CD4-positive, alpha-beta T cell (primary cell): ENCODE data around the gene NLRX1. TPM values are rescaled to one million over a fixed set of nuclear protein-coding genes. Genes with fewer than 3 reads are reported as not detected.
A peak's percentile ranks its signal among the peaks of the same experiment; 100 is the strongest.
"Not testable (repeated sequence)": the region's sequence is repeated elsewhere in the genome, so short reads cannot be mapped to it uniquely, and the experiment has no call there.

Experiments used
- ATAC-seq: fragments of 200-7000 bp; cut with Tn5 transposase; one replicate; pipeline ENCODE4 v1.10.0; 2022; ENCODE audit warnings: mild to moderate bottlenecking; ENCODE audit not compliant: poor library complexity
- CTCF ChIA-PET: fragments of 350-600 bp; sonication (Branson Sonifier 250); formaldehyde crosslinking; loops from one replicate; lab custom pipeline; 2021; ENCODE audit warnings: antibody characterized with exemption, inconsistent platforms; lab: Charles Lee
- POLR2A ChIA-PET: fragments of 350-600 bp; sonication (Branson Sonifier 250); formaldehyde crosslinking; loops from one replicate; lab custom pipeline; 2021; ENCODE audit warnings: antibody characterized with exemption, inconsistent platforms; lab: Charles Lee
- DNase-seq, 14 experiments: peaks; one replicate each; pipeline ENCODE4 v3.0.0-alpha.2; 2013 to 2020; ENCODE audit warnings: mixed read lengths in 2 of 14
- H3K27ac ChIP-seq, 2 donors: one replicate each; pipeline versions ENCODE4 v1.5.1 to v1.7.0; 2013; ENCODE audit warnings: low read length in 2 of 2, low read depth in 1 of 2, mild to moderate bottlenecking in 1 of 2
- H3K27me3 ChIP-seq, 2 experiments: 1 replicate in 1 of 2; 2 replicates in 1 of 2; pipeline versions ENCODE4 v1.6.1 to v1.7.0; 2013; ENCODE audit warnings: low read length in 2 of 2, control low read depth in 1 of 2, mild to moderate bottlenecking in 1 of 2, moderate library complexity in 1 of 2; ENCODE audit not compliant: insufficient read depth in 2 of 2, control insufficient read depth in 1 of 2
- H3K36me3 ChIP-seq: one replicate; pipeline ENCODE4 v1.6.1; 2013; ENCODE audit warnings: low read length, control low read depth; ENCODE audit not compliant: insufficient read depth
- H3K4me1 ChIP-seq: one replicate; pipeline ENCODE4 v1.6.1; 2013; ENCODE audit warnings: low read length, control low read depth; ENCODE audit not compliant: insufficient read depth
- H3K4me3 ChIP-seq: one replicate; pipeline ENCODE4 v1.5.1; 2013; ENCODE audit warnings: mild to moderate bottlenecking, low read length, moderate library complexity
- H3K9me3 ChIP-seq, 2 experiments: 1 replicate in 1 of 2; 2 replicates in 1 of 2; pipeline versions ENCODE4 v1.6.1 to v1.7.0; 2013; ENCODE audit warnings: low read length in 2 of 2, mild to moderate bottlenecking in 2 of 2, control low read depth in 1 of 2, moderate library complexity in 1 of 2; ENCODE audit not compliant: control insufficient read depth in 1 of 2, insufficient read depth in 1 of 2
- H3K27ac Mint-ChIP-seq: one replicate; pipeline ENCODE4 v1.8.0; 2020; ENCODE audit warnings: mixed read lengths
- H3K27me3 Mint-ChIP-seq: one replicate; pipeline ENCODE4 v1.8.0; 2021; ENCODE audit warnings: mixed read lengths
- H3K36me3 Mint-ChIP-seq: one replicate; pipeline ENCODE4 v1.8.0; 2021; ENCODE audit warnings: low read depth, mixed read lengths
- H3K4me1 Mint-ChIP-seq: one replicate; pipeline ENCODE4 v1.8.0; 2021; ENCODE audit warnings: low read depth, mixed read lengths
- H3K4me3 Mint-ChIP-seq: one replicate; pipeline ENCODE4 v1.8.0; 2020; ENCODE audit warnings: mild to moderate bottlenecking, mixed read lengths
- H3K9me3 Mint-ChIP-seq: one replicate; pipeline ENCODE4 v1.8.0; 2020; ENCODE audit warnings: mixed read lengths
- CTCF ChIP-seq: fragments of 200-600 bp; IDR thresholded peaks from one replicate; pipeline ENCODE4 v1.8.0; 2022; ENCODE audit warnings: antibody characterized with exemption, mild to moderate bottlenecking
- intact Hi-C, 2 experiments: fragments of 100-400 bp; cut with DNase I in 1 of 2; cut with micrococcal nuclease in 1 of 2; formaldehyde crosslinking; loops; one replicate each; pipeline versions ENCODE4 v1.15.1 to v1.9.0; 2023 to 2025; cut with DNase I, micrococcal nuclease
- total RNA-seq, 174 experiments: library from RNA in 2 of 174; stranded (reverse) in 2 of 174; gene quantifications; one replicate each; pipeline ENCODE4 v1.2.3 and lab custom pipeline; 2021 to 2026

Gene NLRX1
- total RNA-seq, 2 experiments from 2014 or later = 4.2 to 5.4 TPM

- Mint-ChIP-seq H3K9me3 (no peaks in the 10 kb centered on the region), H3K27me3 (no peaks in the 10 kb centered on the region), H3K4me1 (peaks cover 68% of the 10 kb centered on the region), H3K36me3 (peaks cover 22% of the 10 kb centered on the region), H3K27ac (peak overlapping the region; percentile 75), H3K4me3 (no peak overlapping the region)
- Histone ChIP-seq H3K9me3 (no peaks in the 10 kb centered on the region), H3K4me1 (peaks cover 34% of the 10 kb centered on the region), H3K27me3 (no peaks in the 10 kb centered on the region), H3K27ac (no peak overlapping the region), H3K4me3 (no peak overlapping the region), H3K36me3 (no peaks in the 10 kb centered on the region)
- intact Hi-C loops = no loop called here
- no peak for DNase-seq
- no peak for TF ChIP-seq CTCF
- CTCF ChIA-PET = no interaction called here
- ATAC-seq = no peak
- POLR2A ChIA-PET = interaction anchor here (0.7 to 2.1 kb wide), 3 partner anchors 16 to 44 kb away, joined by 3 to 10 read pairs (median 3); partner anchors contain the start of gene CBL
Observed at GRCh38 chr11:119222891-119223290, 54.4 kb downstream of the NLRX1 start.

- Histone ChIP-seq H3K4me1 (peaks cover 40% of the 10 kb centered on the region), H3K36me3 (no peaks in the 10 kb centered on the region), H3K4me3 (no peak overlapping the region), H3K27me3 (no peaks in the 10 kb centered on the region), H3K27ac (no peak overlapping the region), H3K9me3 (no peaks in the 10 kb centered on the region)
- Mint-ChIP-seq H3K4me3 (no peak overlapping the region), H3K27me3 (no peaks in the 10 kb centered on the region), H3K4me1 (peaks cover 69% of the 10 kb centered on the region), H3K27ac (peak overlapping the region; percentile 18), H3K9me3 (no peaks in the 10 kb centered on the region), H3K36me3 (peaks cover 24% of the 10 kb centered on the region)
- no peak for TF ChIP-seq CTCF
- no peak for DNase-seq
- POLR2A ChIA-PET = no interaction called here
- ATAC-seq = no peak
- intact Hi-C loops = no loop called here
- CTCF ChIA-PET = no interaction called here
Observed at GRCh38 chr11:119223856-119224255, 55.3 kb downstream of the NLRX1 start.

- peak; percentile 43 for ATAC-seq
- not testable (repeated sequence) for H3K27me3 ChIP-seq, H3K9me3 Mint-ChIP-seq, H3K9me3 ChIP-seq, H3K4me3 ChIP-seq, H3K27me3 Mint-ChIP-seq, H3K27ac ChIP-seq
- POLR2A ChIA-PET = interaction anchor here (0.7 to 4.1 kb wide), 5 partner anchors 22 to 76 kb away, joined by 3 to 18 read pairs (median 5); partner anchors contain the start of gene CBL
- Histone ChIP-seq H3K36me3 (peaks cover 17% of the 10 kb centered on the region), H3K4me1 (peaks cover 28% of the 10 kb centered on the region)
- peaks cover 45% of the 10 kb centered on the region for H3K36me3 Mint-ChIP-seq
- H3K4me1 Mint-ChIP-seq = peaks cover 72% of the 10 kb centered on the region
- peak overlapping the region; percentile 81 for H3K27ac Mint-ChIP-seq
- CTCF ChIA-PET = interaction anchor here (1.0 to 1.2 kb wide), 2 partner anchors 50 to 56 kb away, joined by 3 to 5 read pairs; no protein-coding TSS in a partner anchor
- peak in 1 of 14 experiments; percentile 25 for DNase-seq
- H3K4me3 Mint-ChIP-seq = peak overlapping the region; percentile 49
- intact Hi-C loops = loop anchor here in 1 of 2 experiments (5.0 kb wide), 1 partner anchor 34 kb away; no protein-coding TSS in a partner anchor
Observed at GRCh38 chr11:119228535-119229287, 60.2 kb downstream of the NLRX1 start.
